IgD-negative memory B cell (primary cell): ENCODE results near the gene MRNIP. TPM values are rescaled to one million over a fixed set of nuclear protein-coding genes. Genes with fewer than 3 reads are reported as not detected.
A peak's percentile ranks its signal among the peaks of the same experiment; 100 is the strongest.
"Not testable (repeated sequence)": the region's sequence is repeated elsewhere in the genome, so short reads cannot be mapped to it uniquely, and the experiment has no call there.

Source experiments
- H3K27ac Mint-ChIP-seq, 3 donors: one replicate each; pipeline ENCODE4 v1.8.0; 2020 to 2022; ENCODE audit warnings: mild to moderate bottlenecking in 3 of 3, mixed read lengths in 3 of 3, moderate library complexity in 1 of 3
- H3K27me3 Mint-ChIP-seq: one replicate; pipeline ENCODE4 v1.8.0; 2021; ENCODE audit warnings: mixed read lengths
- H3K36me3 Mint-ChIP-seq: one replicate; pipeline ENCODE4 v1.8.0; 2020; ENCODE audit warnings: mild to moderate bottlenecking, mixed read lengths
- H3K4me1 Mint-ChIP-seq, 3 donors: one replicate each; pipeline ENCODE4 v1.8.0; 2020 to 2022; ENCODE audit warnings: mixed read lengths in 3 of 3, mild to moderate bottlenecking in 1 of 3
- H3K4me3 Mint-ChIP-seq, 4 donors: one replicate each; pipeline ENCODE4 v1.8.0; 2020 to 2022; ENCODE audit warnings: mild to moderate bottlenecking in 4 of 4, mixed read lengths in 4 of 4, moderate library complexity in 3 of 4
- H3K9me3 Mint-ChIP-seq, 3 donors: one replicate each; pipeline ENCODE4 v1.8.0; 2020 to 2021; ENCODE audit warnings: mixed read lengths in 3 of 3, mild to moderate bottlenecking in 1 of 3
- polyA plus RNA-seq: library from polyadenylated mRNA; unstranded; fragments of 300-500 nt; fragmentation: Illumina TruSeq; gene quantifications from one replicate; pipeline ENCODE4 v1.2.3, GENCODE V29; 2021

Gene MRNIP
- polyA plus RNA-seq, 1 donor from 2014 or later: 26.2 TPM

DNA sequence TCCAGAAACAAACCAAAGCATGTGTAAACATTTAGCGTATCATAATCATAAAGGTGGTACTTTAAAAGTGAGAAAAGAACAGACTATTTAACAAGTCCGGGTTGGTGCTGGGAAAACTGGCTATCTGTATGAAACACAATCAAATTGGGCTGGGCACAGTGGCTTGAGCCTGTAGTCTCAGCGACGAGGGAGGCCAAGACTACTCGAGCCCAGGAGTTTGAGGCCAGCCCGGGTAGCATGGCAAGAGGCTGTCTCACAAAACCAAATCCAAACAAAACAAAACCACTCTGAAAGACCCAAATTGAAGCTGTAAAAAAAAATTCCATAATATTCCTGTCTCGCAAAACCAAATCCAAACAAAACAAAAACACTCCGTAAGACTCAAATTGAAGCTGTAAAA lies 4.3 kb downstream of the MRNIP start:
- peak overlapping the region in 2 of 4 donors; percentile 23 to 65 for H3K4me3 Mint-ChIP-seq
- H3K36me3 Mint-ChIP-seq: peaks cover 4% of the 10 kb centered on the region
- H3K9me3 Mint-ChIP-seq: no peaks in the 10 kb centered on the region
- H3K4me1 Mint-ChIP-seq: peaks cover 16 to 29% (median 18%) of the 10 kb centered on the region in 3 donors
- peak overlapping the region in 1 of 3 donors; percentile 31 for H3K27ac Mint-ChIP-seq
- no peaks in the 10 kb centered on the region for H3K27me3 Mint-ChIP-seq

GRCh38 chr5:179852993-179853547 lies 5.5 kb downstream of the MRNIP start:
- H3K27ac Mint-ChIP-seq: peak overlapping the region; percentile 20 to 80 (median 60)
- peaks cover 16 to 29% (median 17%) of the 10 kb centered on the region in 3 donors for H3K4me1 Mint-ChIP-seq
- H3K27me3 Mint-ChIP-seq: no peaks in the 10 kb centered on the region
- H3K4me3 Mint-ChIP-seq: peak overlapping the region in 3 of 4 donors; percentile 19 to 80 (median 63)
- H3K9me3 Mint-ChIP-seq: no peaks in the 10 kb centered on the region
- peaks cover 4% of the 10 kb centered on the region for H3K36me3 Mint-ChIP-seq

- peaks cover 1 to 6% (median 5%) of the 10 kb centered on the region in 3 donors for H3K4me1 Mint-ChIP-seq
- H3K4me3 Mint-ChIP-seq: no peak overlapping the region
- H3K27me3 Mint-ChIP-seq: no peaks in the 10 kb centered on the region
- H3K9me3 Mint-ChIP-seq: peaks cover 0 to 4% (median under 1%) of the 10 kb centered on the region in 3 donors
- H3K36me3 Mint-ChIP-seq: peaks cover 10% of the 10 kb centered on the region
- peak overlapping the region in 1 of 3 donors; percentile 45 for H3K27ac Mint-ChIP-seq
These were observed 17.0 kb downstream of the MRNIP start for GRCh38 chr5:179841621-179842020.

- H3K4me1 Mint-ChIP-seq: peaks cover 3 to 10% (median 5%) of the 10 kb centered on the region in 3 donors
- no peak overlapping the region for H3K27ac Mint-ChIP-seq
- H3K4me3 Mint-ChIP-seq: no peak overlapping the region
- H3K36me3 Mint-ChIP-seq: peaks cover 7% of the 10 kb centered on the region
- H3K27me3 Mint-ChIP-seq: no peaks in the 10 kb centered on the region
- peaks cover 0 to 4% (median 0%) of the 10 kb centered on the region in 3 donors for H3K9me3 Mint-ChIP-seq
These were observed 17.9 kb downstream of the MRNIP start for GRCh38 chr5:179840766-179841165.

- H3K27me3 Mint-ChIP-seq: no peaks in the 10 kb centered on the region
- H3K9me3 Mint-ChIP-seq: peaks cover 0 to 4% (median 0%) of the 10 kb centered on the region in 3 donors
- peak overlapping the region in 2 of 3 donors; percentile 47 to 53 for H3K27ac Mint-ChIP-seq
- H3K36me3 Mint-ChIP-seq: peaks cover 6% of the 10 kb centered on the region
- H3K4me3 Mint-ChIP-seq: peak overlapping the region in 1 of 4 donors; percentile 41
- H3K4me1 Mint-ChIP-seq: peaks cover 5 to 10% (median 5%) of the 10 kb centered on the region in 3 donors
These were observed 18.3 kb downstream of the MRNIP start for GRCh38 chr5:179840321-179840720.

DNA sequence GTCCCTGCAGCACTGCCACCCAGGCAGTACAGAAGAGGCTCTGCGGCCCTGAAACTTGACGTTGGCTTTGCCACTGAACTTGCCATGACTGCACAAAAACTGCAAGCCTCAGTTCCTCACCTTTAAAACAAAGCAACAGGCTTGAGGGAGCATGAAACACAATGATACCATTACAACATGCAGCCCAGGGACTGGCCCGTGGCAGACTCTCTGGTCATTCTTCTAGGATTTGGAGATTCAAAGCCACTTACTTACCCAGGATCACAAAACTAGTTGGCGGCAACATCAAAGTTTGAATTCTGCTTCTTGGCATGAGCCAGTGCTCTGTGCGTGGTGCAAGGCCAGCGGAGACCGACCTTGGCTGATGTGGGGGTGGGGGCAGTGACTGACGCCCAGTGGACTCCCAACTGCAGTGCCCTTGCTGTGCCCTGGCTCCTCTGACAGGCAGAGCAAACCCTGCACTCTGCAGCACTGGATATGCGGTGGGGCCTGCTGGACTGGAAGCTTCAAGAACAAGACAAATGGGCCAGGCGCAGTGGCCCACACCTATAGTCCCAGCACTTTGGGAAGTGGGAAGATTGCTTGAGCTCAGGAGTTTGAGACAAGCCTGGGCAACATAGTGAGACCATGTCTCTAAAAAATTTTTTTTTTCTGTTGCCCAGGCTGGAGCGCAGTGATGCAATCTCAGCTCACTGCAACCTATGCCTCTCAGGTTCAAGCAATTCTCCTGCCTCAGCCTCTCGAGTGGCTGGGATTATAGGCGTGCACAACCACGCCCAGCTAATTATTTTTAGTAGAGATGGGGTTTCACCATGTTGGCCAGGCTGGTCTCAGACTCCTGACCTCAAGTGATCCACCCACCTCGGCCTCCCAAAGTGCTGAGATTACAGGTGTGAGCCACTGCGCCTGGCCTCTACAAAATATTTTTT lies 19.0 kb downstream of the MRNIP start:
- H3K27ac Mint-ChIP-seq: peak overlapping the region; percentile 16 to 94 (median 77)
- H3K4me3 Mint-ChIP-seq: no peak overlapping the region

GRCh38 chr5:179837076-179838011 lies 21.3 kb downstream of the MRNIP start:
- no peaks in the 10 kb centered on the region for H3K27me3 Mint-ChIP-seq
- H3K27ac Mint-ChIP-seq: peak overlapping the region; percentile 73 to 98 (median 76)
- H3K9me3 Mint-ChIP-seq: no peaks in the 10 kb centered on the region
- peaks cover 2% of the 10 kb centered on the region for H3K36me3 Mint-ChIP-seq
- H3K4me1 Mint-ChIP-seq: peaks cover 5 to 10% (median 5%) of the 10 kb centered on the region in 3 donors
- peak overlapping the region in 1 of 4 donors; percentile 50 for H3K4me3 Mint-ChIP-seq

More for the DNA sequence above, 19.0 kb downstream of the MRNIP start:
- Mint-ChIP-seq H3K9me3 (no peaks in the 10 kb centered on the region), H3K27me3 (no peaks in the 10 kb centered on the region), H3K36me3 (peaks cover 4% of the 10 kb centered on the region), H3K4me1 (peaks cover 5 to 10% (median 5%) of the 10 kb centered on the region in 3 donors)

GRCh38 chr5:179836225-179837019 lies 22.2 kb downstream of the MRNIP start:
- no peaks in the 10 kb centered on the region for H3K27me3 Mint-ChIP-seq
- peak overlapping the region in 1 of 4 donors; percentile 50 for H3K4me3 Mint-ChIP-seq
- H3K27ac Mint-ChIP-seq: peak overlapping the region; percentile 76 to 98 (median 81)
- H3K4me1 Mint-ChIP-seq: peaks cover 5 to 10% (median 5%) of the 10 kb centered on the region in 3 donors
- H3K36me3 Mint-ChIP-seq: peaks cover 2% of the 10 kb centered on the region
- H3K9me3 Mint-ChIP-seq: no peaks in the 10 kb centered on the region

DNA sequence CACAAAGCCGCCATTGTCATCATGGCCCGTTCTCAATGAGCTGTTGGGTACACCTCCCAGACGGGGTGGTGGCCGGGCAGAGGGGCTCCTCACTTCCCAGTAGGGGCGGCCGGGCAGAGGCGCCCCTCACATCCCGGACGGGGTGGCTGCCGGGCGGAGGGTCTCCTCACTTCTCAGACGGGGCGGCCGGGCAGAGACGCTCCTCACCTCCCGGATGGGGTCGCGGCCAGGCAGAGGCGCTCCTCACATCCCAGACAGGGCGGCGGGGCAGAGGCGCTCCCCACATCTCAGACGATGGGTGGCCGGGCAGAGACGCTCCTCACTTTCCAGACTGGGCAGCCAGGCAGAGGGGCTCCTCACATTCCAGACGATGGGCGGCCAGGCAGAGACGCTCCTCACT lies 23.7 kb downstream of the MRNIP start:
- H3K4me3 Mint-ChIP-seq, H3K36me3 Mint-ChIP-seq, H3K27me3 Mint-ChIP-seq, H3K9me3 Mint-ChIP-seq, H3K27ac Mint-ChIP-seq, H3K4me1 Mint-ChIP-seq: not testable (repeated sequence)

GRCh38 chr5:179834120-179834519 lies 24.5 kb downstream of the MRNIP start:
- Mint-ChIP-seq H3K36me3 (peaks cover 6% of the 10 kb centered on the region), H3K9me3 (no peaks in the 10 kb centered on the region), H3K27ac (peak overlapping the region in 1 of 3 donors; percentile 56), H3K4me1 (peaks cover 5 to 10% (median 5%) of the 10 kb centered on the region in 3 donors), H3K27me3 (no peaks in the 10 kb centered on the region), H3K4me3 (no peak overlapping the region)

GRCh38 chr5:179833709-179834070 lies 24.9 kb downstream of the MRNIP start:
- Mint-ChIP-seq H3K4me3 (peak overlapping the region in 1 of 4 donors; percentile 26), H3K27me3 (no peaks in the 10 kb centered on the region), H3K9me3 (no peaks in the 10 kb centered on the region), H3K36me3 (peaks cover 7% of the 10 kb centered on the region), H3K4me1 (peaks cover 5 to 10% (median 5%) of the 10 kb centered on the region in 3 donors), H3K27ac (peak overlapping the region in 2 of 3 donors; percentile 56 to 61)

DNA sequence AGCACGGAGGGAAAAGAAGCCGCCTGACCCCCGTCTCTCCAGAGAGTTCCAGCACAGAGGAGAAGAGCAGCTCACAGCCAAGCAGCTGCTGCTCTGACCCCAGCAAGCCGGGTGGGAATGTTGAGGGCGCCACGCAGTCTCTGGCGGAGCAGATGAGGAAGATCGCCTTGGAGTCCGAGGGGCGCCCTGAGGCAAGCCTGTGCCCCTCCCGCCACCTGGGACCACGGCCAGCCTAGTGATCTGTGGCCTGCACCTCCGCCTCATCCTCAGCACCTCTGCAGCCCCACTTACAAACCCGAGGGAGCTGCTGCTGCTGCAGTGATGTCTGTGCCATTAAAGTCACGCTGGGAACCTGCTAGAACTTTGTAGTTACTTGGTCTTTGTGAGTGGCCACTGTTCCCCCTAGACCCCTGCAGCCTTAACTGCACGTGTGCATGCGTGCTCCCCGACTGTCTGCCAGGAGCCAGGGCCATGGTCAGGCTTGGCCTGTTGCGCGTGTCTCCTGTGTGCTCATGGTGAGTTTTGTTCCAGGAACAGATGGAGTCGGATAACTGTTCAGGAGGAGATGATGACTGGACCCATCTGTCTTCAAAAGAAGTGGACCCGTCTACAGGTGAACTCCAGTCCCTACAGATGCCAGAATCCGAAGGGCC lies 25.4 kb downstream of the MRNIP start:
- no peaks in the 10 kb centered on the region for H3K9me3 Mint-ChIP-seq
- H3K36me3 Mint-ChIP-seq: peaks cover 8% of the 10 kb centered on the region
- H3K4me1 Mint-ChIP-seq: peaks cover 5 to 10% (median 5%) of the 10 kb centered on the region in 3 donors
- peak overlapping the region in 1 of 4 donors; percentile 26 for H3K4me3 Mint-ChIP-seq
- H3K27ac Mint-ChIP-seq: peak overlapping the region in 2 of 3 donors; percentile 61 to 90
- no peaks in the 10 kb centered on the region for H3K27me3 Mint-ChIP-seq

- H3K4me3 Mint-ChIP-seq: peak overlapping the region in 1 of 4 donors; percentile 35
These were observed 26.4 kb downstream of the MRNIP start for GRCh38 chr5:179832039-179832745.

More at GRCh38 chr5:179832039-179832745, 26.4 kb downstream of the MRNIP start:
- Mint-ChIP-seq H3K9me3 (no peaks in the 10 kb centered on the region), H3K36me3 (peaks cover 8% of the 10 kb centered on the region), H3K27ac (peak overlapping the region in 1 of 3 donors; percentile 90), H3K27me3 (no peaks in the 10 kb centered on the region), H3K4me1 (peaks cover 3 to 10% (median 5%) of the 10 kb centered on the region in 3 donors)
